Activated T-cell treated with anti-CD3 and anti-CD28 coated beads, Interleukin-2, amount 50 U/mL, for 1 hour (primary cell): Measurements from ENCODE around the gene SLC27A2.

ENCODE experiments used
- DNase-seq: peaks from one replicate; pipeline ENCODE4 v3.0.0-alpha.2; 2020

SLC27A2 gene

GRCh38 chr15:50192926-50193620 lies 11.1 kb downstream of the SLC27A2 start:
- no peak for DNase-seq

GRCh38 chr15:50202003-50202402 lies 20.0 kb downstream of the SLC27A2 start:
- DNase-seq: no peak

- DNase-seq: no peak
Measured at GRCh38 chr15:50206020-50206419, 24.0 kb downstream of the SLC27A2 start.

GRCh38 chr15:50209809-50210208 lies 27.8 kb downstream of the SLC27A2 start:
- no peak for DNase-seq

GRCh38 chr15:50210462-50211157 lies 28.6 kb downstream of the SLC27A2 start:
- no peak for DNase-seq

GRCh38 chr15:50218291-50218690 lies 36.3 kb downstream of the SLC27A2 start:
- no peak for DNase-seq

- no peak for DNase-seq
Measured at GRCh38 chr15:50218691-50219090, 36.7 kb downstream of the SLC27A2 start.

- DNase-seq: no peak
Measured at GRCh38 chr15:50219820-50220219, 37.8 kb downstream of the SLC27A2 start.

GRCh38 chr15:50222181-50222580 lies 40.2 kb downstream of the SLC27A2 start:
- DNase-seq: no peak

GRCh38 chr15:50224606-50225005 lies 42.6 kb downstream of the SLC27A2 start:
- DNase-seq: no peak

- no peak for DNase-seq
Measured at GRCh38 chr15:50225057-50225456, 43.1 kb downstream of the SLC27A2 start.

- no peak for DNase-seq
Measured at GRCh38 chr15:50225938-50226337, 43.9 kb downstream of the SLC27A2 start.

GRCh38 chr15:50227076-50227475 lies 45.1 kb downstream of the SLC27A2 start:
- DNase-seq: no peak

- DNase-seq: no peak
Measured at GRCh38 chr15:50228866-50229265, 46.9 kb downstream of the SLC27A2 start.

- no peak for DNase-seq
Measured at GRCh38 chr15:50229336-50229735, 47.3 kb downstream of the SLC27A2 start.

GRCh38 chr15:50231761-50232160 lies 49.8 kb downstream of the SLC27A2 start:
- DNase-seq: no peak

GRCh38 chr15:50232791-50233190 lies 50.8 kb downstream of the SLC27A2 start:
- DNase-seq: no peak

GRCh38 chr15:50233192-50233736 lies 51.3 kb downstream of the SLC27A2 start:
- DNase-seq: no peak

- DNase-seq: no peak
Measured at GRCh38 chr15:50234764-50235163, 52.8 kb downstream of the SLC27A2 start.

- no peak for DNase-seq
Measured at GRCh38 chr15:50235794-50236193, 53.8 kb downstream of the SLC27A2 start.

GRCh38 chr15:50236433-50236832 lies 54.4 kb downstream of the SLC27A2 start:
- no peak for DNase-seq

- DNase-seq: no peak
Measured at GRCh38 chr15:50238255-50238654, 56.3 kb downstream of the SLC27A2 start.

- no peak for DNase-seq
Measured at GRCh38 chr15:50241684-50242450, 59.9 kb downstream of the SLC27A2 start.

GRCh38 chr15:50244153-50244552 lies 62.2 kb downstream of the SLC27A2 start:
- no peak for DNase-seq
